OCI-LY1 (cell line): ENCODE measurements around the gene STAT4.

Experiments
- H2AFZ ChIP-seq: fragments of 200-600 bp; sonication (generic), shearing (Covaris generic); 2 replicates; pipeline ENCODE4 v1.6.0; 2014; ENCODE audit warnings: antibody characterized with exemption, mild to moderate bottlenecking, low read length
- H3F3A ChIP-seq: fragments of 200-600 bp; sonication (generic), shearing (Covaris generic); 2 replicates; pipeline ENCODE4 v1.6.0; 2014; ENCODE audit warnings: mild to moderate bottlenecking, antibody characterized with exemption, low read length, moderate library complexity; ENCODE audit not compliant: insufficient read depth
- H3K27ac ChIP-seq: fragments of 200-600 bp; sonication (generic); 2 replicates; pipeline ENCODE4 v1.5.1; 2014; ENCODE audit warnings: low read length, mixed run types, mild to moderate bottlenecking, low read depth; ENCODE audit not compliant: poor library complexity, severe bottlenecking
- H3K27me3 ChIP-seq: fragments of 200-600 bp; sonication (generic); 2 replicates; pipeline ENCODE4 v1.6.0; 2014; ENCODE audit warnings: antibody characterized with exemption, mild to moderate bottlenecking, low read length, moderate library complexity; ENCODE audit not compliant: insufficient read depth
- H3K36me3 ChIP-seq: fragments of 200-600 bp; sonication (generic); 2 replicates; pipeline ENCODE4 v1.6.1; 2014; ENCODE audit warnings: mild to moderate bottlenecking, antibody characterized with exemption, low read length, moderate library complexity, mixed read lengths; ENCODE audit not compliant: insufficient read depth
- H3K4me1 ChIP-seq: fragments of 200-600 bp; sonication (generic); 2 replicates; pipeline ENCODE4 v1.5.1; 2014; ENCODE audit warnings: mild to moderate bottlenecking, low read length, moderate library complexity; ENCODE audit not compliant: insufficient read depth, severe bottlenecking
- H3K4me2 ChIP-seq: fragments of 200-600 bp; sonication (generic), shearing (Covaris generic); 2 replicates; pipeline ENCODE4 v1.6.1; 2014; ENCODE audit warnings: low read length
- H3K4me3 ChIP-seq: fragments of 200-600 bp; sonication (generic); 2 replicates; pipeline ENCODE4 v1.5.1; 2014; ENCODE audit warnings: low read length, low read depth, mild to moderate bottlenecking, mixed read lengths; ENCODE audit not compliant: poor library complexity, severe bottlenecking
- H3K79me2 ChIP-seq: fragments of 200-600 bp; shearing (Covaris generic); 2 replicates; pipeline ENCODE4 v1.6.1; 2016; ENCODE audit warnings: mixed run types, low read length, mixed read lengths; ENCODE audit not compliant: insufficient read depth
- H3K9ac ChIP-seq: fragments of 200-600 bp; sonication (generic), shearing (Covaris generic); 2 replicates; pipeline ENCODE4 v1.6.1; 2014; ENCODE audit warnings: mild to moderate bottlenecking, low read length, mixed read lengths
- H3K9me2 ChIP-seq: fragments of 200-600 bp; sonication (generic), shearing (Covaris generic); 2 replicates; pipeline ENCODE4 v1.6.1; 2014; ENCODE audit warnings: low read depth, mild to moderate bottlenecking, low read length, mixed read lengths
- H3K9me3 ChIP-seq: fragments of 200-600 bp; shearing (Covaris generic); 2 replicates; pipeline ENCODE4 v1.6.1; 2014; ENCODE audit warnings: low read length, mixed read lengths
- H4K20me1 ChIP-seq: fragments of 200-600 bp; sonication (generic), shearing (Covaris generic); 2 replicates; pipeline ENCODE4 v1.6.0; 2016; ENCODE audit warnings: mild to moderate bottlenecking, low read length; ENCODE audit not compliant: insufficient read depth
- EZH2 ChIP-seq: fragments of 200-600 bp; sonication (generic), shearing (Covaris generic); IDR thresholded peaks from 2 replicates; pipeline ENCODE4 v1.8.0; 2017; ENCODE audit warnings: borderline replicate concordance, mixed run types, mild to moderate bottlenecking, antibody characterized with exemption, low read length, moderate library complexity, mixed read lengths
- TF ChIP-seq, protein P1 (sequence below): fragments of 200-600 bp; sonication (generic), shearing (Covaris generic); IDR thresholded peaks from 2 replicates; pipeline ENCODE4 v1.5.1; 2017; ENCODE audit warnings: mild to moderate bottlenecking, antibody characterized with exemption, low read length, moderate library complexity, mixed read lengths

The STAT4 gene

DNA sequence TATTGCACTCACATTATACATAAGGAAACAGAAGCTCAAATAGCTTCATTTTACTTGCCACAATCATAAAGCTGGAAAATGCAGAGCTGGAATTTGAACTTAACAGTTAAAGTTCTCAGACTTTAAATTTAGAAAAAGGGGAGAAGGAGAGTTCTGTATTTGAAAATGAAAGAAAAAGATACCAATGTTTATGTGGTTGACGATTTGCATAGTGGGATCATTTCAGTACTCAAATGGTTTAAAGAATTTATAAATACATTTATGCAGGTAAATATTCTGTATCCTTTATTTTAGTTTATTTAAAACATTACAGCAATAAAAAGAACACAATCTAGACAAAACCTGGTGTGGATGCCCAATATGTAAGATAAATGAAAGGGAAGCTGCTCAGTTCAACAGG lies 25.5 kb upstream of the STAT4 start:
- H3K36me3 ChIP-seq, result no peaks in the 10 kb centered on the region
- H3K4me3 ChIP-seq, result no peak overlapping the region
- H3F3A ChIP-seq, result no peaks in the 10 kb centered on the region
- no peaks in the 10 kb centered on the region for H3K27me3 ChIP-seq
- H2AFZ ChIP-seq, result no peak overlapping the region
- H3K9me3 ChIP-seq, result no peaks in the 10 kb centered on the region
- no peaks in the 10 kb centered on the region for H3K4me1 ChIP-seq
- H3K79me2 ChIP-seq, result no peaks in the 10 kb centered on the region
- TF ChIP-seq EZH2, result no peak
- TF ChIP-seq, protein P1, sequence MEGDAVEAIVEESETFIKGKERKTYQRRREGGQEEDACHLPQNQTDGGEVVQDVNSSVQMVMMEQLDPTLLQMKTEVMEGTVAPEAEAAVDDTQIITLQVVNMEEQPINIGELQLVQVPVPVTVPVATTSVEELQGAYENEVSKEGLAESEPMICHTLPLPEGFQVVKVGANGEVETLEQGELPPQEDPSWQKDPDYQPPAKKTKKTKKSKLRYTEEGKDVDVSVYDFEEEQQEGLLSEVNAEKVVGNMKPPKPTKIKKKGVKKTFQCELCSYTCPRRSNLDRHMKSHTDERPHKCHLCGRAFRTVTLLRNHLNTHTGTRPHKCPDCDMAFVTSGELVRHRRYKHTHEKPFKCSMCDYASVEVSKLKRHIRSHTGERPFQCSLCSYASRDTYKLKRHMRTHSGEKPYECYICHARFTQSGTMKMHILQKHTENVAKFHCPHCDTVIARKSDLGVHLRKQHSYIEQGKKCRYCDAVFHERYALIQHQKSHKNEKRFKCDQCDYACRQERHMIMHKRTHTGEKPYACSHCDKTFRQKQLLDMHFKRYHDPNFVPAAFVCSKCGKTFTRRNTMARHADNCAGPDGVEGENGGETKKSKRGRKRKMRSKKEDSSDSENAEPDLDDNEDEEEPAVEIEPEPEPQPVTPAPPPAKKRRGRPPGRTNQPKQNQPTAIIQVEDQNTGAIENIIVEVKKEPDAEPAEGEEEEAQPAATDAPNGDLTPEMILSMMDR, result no peak
- no peaks in the 10 kb centered on the region for H3K9me2 ChIP-seq
- no peak overlapping the region for H3K4me2 ChIP-seq
- H3K9ac ChIP-seq, result no peak overlapping the region
- no peak overlapping the region for H3K27ac ChIP-seq
- H4K20me1 ChIP-seq, result no peaks in the 10 kb centered on the region

DNA sequence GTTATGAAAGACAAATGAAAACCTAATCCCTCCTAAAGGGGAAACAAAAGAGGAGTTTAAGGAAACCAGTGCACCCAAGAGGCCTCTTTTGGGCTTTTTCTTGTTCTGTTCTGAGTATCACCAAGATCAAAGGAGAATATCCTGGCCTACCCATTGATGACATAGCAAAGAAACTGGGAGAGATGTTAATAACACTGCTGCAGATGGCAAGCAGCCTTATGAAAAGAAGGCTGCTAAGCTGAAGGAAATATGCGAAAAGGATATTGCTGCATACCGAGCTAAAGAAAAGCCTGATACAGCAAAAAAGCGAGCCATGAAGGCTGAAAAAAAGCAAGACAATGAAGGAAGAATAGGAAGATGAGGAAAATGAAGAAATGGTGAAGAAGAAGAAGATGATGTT lies 23.6 kb upstream of the STAT4 start:
- H3K9me3 ChIP-seq, result no peaks in the 10 kb centered on the region
- TF ChIP-seq, protein P1, result no peak
- TF ChIP-seq EZH2, result no peak
- H3K79me2 ChIP-seq, result no peaks in the 10 kb centered on the region
- H3K4me3 ChIP-seq, result no peak overlapping the region
- no peaks in the 10 kb centered on the region for H4K20me1 ChIP-seq
- H2AFZ ChIP-seq, result no peak overlapping the region
- H3K4me1 ChIP-seq, result no peaks in the 10 kb centered on the region
- no peak overlapping the region for H3K9ac ChIP-seq
- H3K27ac ChIP-seq, result no peak overlapping the region
- H3K9me2 ChIP-seq, result no peaks in the 10 kb centered on the region
- H3K4me2 ChIP-seq, result no peak overlapping the region
- no peaks in the 10 kb centered on the region for H3K27me3 ChIP-seq
- no peaks in the 10 kb centered on the region for H3F3A ChIP-seq
- H3K36me3 ChIP-seq, result no peaks in the 10 kb centered on the region

DNA sequence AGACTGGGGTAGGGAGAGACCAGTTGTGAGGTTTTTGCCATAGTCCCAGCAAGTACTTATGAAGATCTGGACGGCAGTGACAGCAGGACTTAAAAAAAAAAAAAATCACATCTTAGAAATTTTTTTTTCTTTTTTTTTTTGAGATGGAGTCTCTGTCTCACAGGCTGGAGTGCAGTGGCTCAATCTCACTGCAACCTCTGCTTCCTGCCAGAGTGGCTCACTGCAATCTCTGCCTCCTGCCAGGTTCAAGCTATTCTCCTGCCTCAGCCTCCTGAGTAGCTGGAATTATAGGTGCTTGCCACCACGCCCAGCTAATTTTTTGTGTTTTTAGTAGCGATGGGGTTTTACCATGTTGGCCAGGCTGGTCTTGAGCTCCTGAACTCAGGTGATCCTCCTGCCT lies 22.4 kb upstream of the STAT4 start:
- H3K4me1 ChIP-seq, result no peaks in the 10 kb centered on the region

More for the DNA sequence above, 22.4 kb upstream of the STAT4 start:
- Histone ChIP-seq H3K27ac (no peak overlapping the region), H3K4me3 (no peak overlapping the region), H3K79me2 (no peaks in the 10 kb centered on the region), H3K36me3 (no peaks in the 10 kb centered on the region), H3K27me3 (no peaks in the 10 kb centered on the region), H3K9ac (no peak overlapping the region), H2AFZ (no peak overlapping the region), H4K20me1 (no peaks in the 10 kb centered on the region), H3K4me2 (no peak overlapping the region), H3K9me3 (no peaks in the 10 kb centered on the region), H3F3A (no peaks in the 10 kb centered on the region), H3K9me2 (no peaks in the 10 kb centered on the region)
- TF ChIP-seq EZH2, result no peak
- TF ChIP-seq, protein P1, result no peak
